Measurements from ENCODE around the gene AKAP9. TPM values are rescaled to one million over a fixed set of nuclear protein-coding genes. Genes with fewer than 3 reads are reported as not detected.
"Not testable (repeated sequence)": the region's sequence is repeated elsewhere in the genome, so short reads cannot be mapped to it uniquely, and the experiment has no call there.

Gene AKAP9
- total RNA-seq: 100 to 1,000 TPM in 3 of 4 donors, 10 to 100 TPM in 1; 91.1 to 150 (median 124) TPM

DNA sequence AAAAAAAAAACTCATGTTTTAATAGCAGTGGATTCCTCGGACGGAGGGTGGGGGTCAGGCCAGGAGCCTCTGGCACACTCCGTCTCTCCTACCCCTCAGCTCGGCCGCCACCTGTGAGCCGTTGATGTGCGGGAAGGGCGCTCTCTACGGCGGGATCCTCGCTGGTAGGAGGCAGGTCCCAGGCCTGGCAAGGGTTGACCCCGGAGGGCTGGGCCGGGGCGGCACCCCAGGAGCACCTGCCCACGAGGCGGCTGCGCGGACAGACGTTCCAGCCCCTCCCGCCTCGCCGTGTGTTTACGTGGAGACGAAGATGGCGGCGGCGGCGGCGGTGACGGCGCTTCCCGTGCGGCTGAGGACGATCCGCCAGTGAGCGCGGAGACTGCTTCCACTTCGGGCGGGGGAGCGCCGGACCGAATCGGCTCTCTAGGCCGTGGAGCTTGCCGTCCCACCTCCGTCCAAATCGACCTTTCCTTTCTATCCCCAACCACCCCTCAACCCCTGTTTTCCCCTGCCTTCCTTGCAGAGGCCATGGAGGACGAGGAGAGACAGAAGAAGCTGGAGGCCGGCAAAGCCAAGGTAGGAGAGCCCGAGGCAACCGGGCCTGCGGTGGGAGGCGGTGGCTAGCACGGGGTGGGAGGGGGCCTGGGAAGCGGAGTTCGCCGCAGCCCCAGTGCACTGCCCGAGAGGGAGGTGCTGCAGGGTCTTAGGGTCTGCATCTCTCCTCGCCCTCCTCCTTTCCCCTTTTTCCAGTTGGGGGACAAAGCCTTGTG is at the start of gene AKAP9:
AKAP9 (plus strand) TSS at position 291 of the 770 bp plus-strand sequence; CDS start at position 529, 238 bp downstream.
- Histone ChIP-seq H3K27me3 (no peaks in the 10 kb centered on the region), H3K4me1 (peaks cover 14 to 17% of the 10 kb centered on the region in 2 donors), H3K4me3 (replicated peaks in 1 of 3) (peak within 1 kb of the TSS; percentile 61 to 91 (median 86)), H3K27ac (peak within 1 kb of the TSS; percentile 89 to 96 (median 94)), H3K9me3 (no peaks in the 10 kb centered on the region), H3K36me3 (no peaks in the 10 kb centered on the region)
- intact Hi-C loops (cut with DNase I): no loop called here
- DNase-seq: peak; percentile 94
- 0% methylated on average over 16 to 59 of the region's 59 CpGs for WGBS, 2 donors
- peak; percentile 50 to 95 for TF ChIP-seq POLR2A (IDR thresholded peaks at IDR 0.05)
- TF ChIP-seq, protein P1, sequence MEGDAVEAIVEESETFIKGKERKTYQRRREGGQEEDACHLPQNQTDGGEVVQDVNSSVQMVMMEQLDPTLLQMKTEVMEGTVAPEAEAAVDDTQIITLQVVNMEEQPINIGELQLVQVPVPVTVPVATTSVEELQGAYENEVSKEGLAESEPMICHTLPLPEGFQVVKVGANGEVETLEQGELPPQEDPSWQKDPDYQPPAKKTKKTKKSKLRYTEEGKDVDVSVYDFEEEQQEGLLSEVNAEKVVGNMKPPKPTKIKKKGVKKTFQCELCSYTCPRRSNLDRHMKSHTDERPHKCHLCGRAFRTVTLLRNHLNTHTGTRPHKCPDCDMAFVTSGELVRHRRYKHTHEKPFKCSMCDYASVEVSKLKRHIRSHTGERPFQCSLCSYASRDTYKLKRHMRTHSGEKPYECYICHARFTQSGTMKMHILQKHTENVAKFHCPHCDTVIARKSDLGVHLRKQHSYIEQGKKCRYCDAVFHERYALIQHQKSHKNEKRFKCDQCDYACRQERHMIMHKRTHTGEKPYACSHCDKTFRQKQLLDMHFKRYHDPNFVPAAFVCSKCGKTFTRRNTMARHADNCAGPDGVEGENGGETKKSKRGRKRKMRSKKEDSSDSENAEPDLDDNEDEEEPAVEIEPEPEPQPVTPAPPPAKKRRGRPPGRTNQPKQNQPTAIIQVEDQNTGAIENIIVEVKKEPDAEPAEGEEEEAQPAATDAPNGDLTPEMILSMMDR (IDR thresholded peaks at IDR 0.05): no peak

- WGBS, 2 donors: 11 to 17% methylated on average over 3 of the region's 3 CpGs
- Histone ChIP-seq H3K27me3 (no peaks in the 10 kb centered on the region), H3K27ac (no peak overlapping the region), H3K36me3 (no peaks in the 10 kb centered on the region), H3K4me3 (replicated peaks in 1 of 3) (no peak overlapping the region), H3K4me1 (no peaks in the 10 kb centered on the region), H3K9me3 (no peaks in the 10 kb centered on the region)
- intact Hi-C loops (cut with DNase I): no loop called here
- peak in 1 of 2 donors; percentile 36 for DNase-seq
- no peak for TF ChIP-seq POLR2A (IDR thresholded peaks at IDR 0.05)
- TF ChIP-seq, protein P1 (IDR thresholded peaks at IDR 0.05): no peak
These were observed 48.5 kb upstream of the AKAP9 start for GRCh38 chr7:91892099-91892705.

GRCh38 chr7:91892821-91893340 is 47.8 kb upstream of the AKAP9 start:
- TF ChIP-seq, protein P1 (IDR thresholded peaks at IDR 0.05): no peak
- TF ChIP-seq POLR2A (IDR thresholded peaks at IDR 0.05): no peak
- H3K36me3 ChIP-seq: no peaks in the 10 kb centered on the region
- intact Hi-C loops (cut with DNase I): no loop called here
- DNase-seq: no peak
- H3K4me1 ChIP-seq: no peaks in the 10 kb centered on the region
- no peak overlapping the region for H3K27ac ChIP-seq
- no peaks in the 10 kb centered on the region for H3K27me3 ChIP-seq
- WGBS, 2 donors: 45 to 61% methylated on average over 2 of the region's 2 CpGs
- H3K4me3 ChIP-seq (replicated peaks in 1 of 3): no peak overlapping the region
- no peaks in the 10 kb centered on the region for H3K9me3 ChIP-seq

GRCh38 chr7:91893699-91894098 is 47.0 kb upstream of the AKAP9 start:
- 92 to 95% methylated on average over 5 of the region's 5 CpGs for WGBS, 2 donors
- H3K27me3 ChIP-seq; DNase-seq; H3K9me3 ChIP-seq; H3K4me1 ChIP-seq; H3K27ac ChIP-seq; H3K36me3 ChIP-seq; H3K4me3 ChIP-seq (replicated peaks in 1 of 3); intact Hi-C loops (cut with DNase I): not testable (repeated sequence)

GRCh38 chr7:91894781-91895480 is 45.7 kb upstream of the AKAP9 start:
- no peak for DNase-seq
- no peak overlapping the region for H3K27ac ChIP-seq
- H3K9me3 ChIP-seq: no peaks in the 10 kb centered on the region
- H3K36me3 ChIP-seq: no peaks in the 10 kb centered on the region
- intact Hi-C loops (cut with DNase I): no loop called here
- WGBS, 2 donors: 62 to 80% methylated on average over 1 of the region's 1 CpG
- no peak overlapping the region for H3K4me3 ChIP-seq (replicated peaks in 1 of 3)
- H3K4me1 ChIP-seq: no peaks in the 10 kb centered on the region
- TF ChIP-seq POLR2A (IDR thresholded peaks at IDR 0.05): no peak
- TF ChIP-seq, protein P1 (IDR thresholded peaks at IDR 0.05): no peak
- H3K27me3 ChIP-seq: no peaks in the 10 kb centered on the region
